Thymus (tissue), 11 donors: ENCODE results near the gene LRRN1. TPM values are rescaled to one million over a fixed set of nuclear protein-coding genes. Genes with fewer than 3 reads are reported as not detected.
"Not testable (repeated sequence)": the region's sequence is repeated elsewhere in the genome, so short reads cannot be mapped to it uniquely, and the experiment has no call there.

Source experiments
- DNase-seq, 9 donors: peaks; one replicate each; pipeline ENCODE4 v3.0.0-alpha.2; 2013; ENCODE audit warnings: low spot score in 9 of 9, low read depth in 6 of 9, missing footprints in 1 of 9
- H3K27ac ChIP-seq, 2 donors: one replicate each; pipeline ENCODE4 v1.5.1; 2013; ENCODE audit warnings: control low read depth in 1 of 2, low read depth in 1 of 2, low read length in 1 of 2, mild to moderate bottlenecking in 1 of 2, moderate library complexity in 1 of 2
- H3K27me3 ChIP-seq, 2 donors: one replicate each; pipeline ENCODE4 v1.5.1; 2013; ENCODE audit warnings: low read length in 1 of 2; ENCODE audit not compliant: control insufficient read depth in 2 of 2, insufficient read depth in 1 of 2
- H3K36me3 ChIP-seq, 2 donors: one replicate each; pipeline ENCODE4 v1.5.1; 2013; ENCODE audit warnings: low read length in 1 of 2, mild to moderate bottlenecking in 1 of 2, moderate library complexity in 1 of 2; ENCODE audit not compliant: control insufficient read depth in 2 of 2, insufficient read depth in 2 of 2
- H3K4me1 ChIP-seq, 2 donors: one replicate each; pipeline ENCODE4 v1.5.1; 2013; ENCODE audit warnings: low read length in 2 of 2; ENCODE audit not compliant: control insufficient read depth in 2 of 2, insufficient read depth in 2 of 2
- H3K4me3 ChIP-seq, 2 donors: one replicate each; pipeline ENCODE4 v1.5.1; 2013; ENCODE audit warnings: low read length in 2 of 2, control low read depth in 1 of 2, mild to moderate bottlenecking in 1 of 2
- H3K9me3 ChIP-seq, 2 donors: one replicate each; pipeline ENCODE4 v1.5.1; 2013; ENCODE audit warnings: low read length in 1 of 2, mild to moderate bottlenecking in 1 of 2; ENCODE audit not compliant: control insufficient read depth in 2 of 2, insufficient read depth in 1 of 2
- WGBS: extraction: QIAGEN DNeasy Blood & Tissue Kit; methylation state at CpG from one replicate; pipeline ENCODE4 v1.1.7; 2013; 5-methylcytosine and 5-hydroxymethylcytosine counted together
- polyA plus RNA-seq: library from polyadenylated mRNA; stranded (reverse); fragments of 200-250 nt; gene quantifications from one replicate; pipeline ENCODE4 v1.2.3, GENCODE V29; 2013
- total RNA-seq: library from RNA; stranded (reverse); fragments of 120-200 nt; gene quantifications from one replicate; pipeline ENCODE4 v1.2.4, GENCODE V29; 2013
- donor health status: healthy.

LRRN1 gene
- total and polyA plus RNA-seq, 2 donors, result 5.1 TPM

- Histone ChIP-seq H3K9me3 (no peaks in the 10 kb centered on the region), H3K36me3 (peaks cover 0 to 14% of the 10 kb centered on the region in 2 donors), H3K4me3 (no peak overlapping the region), H3K27me3 (no peaks in the 10 kb centered on the region), H3K27ac (no peak overlapping the region), H3K4me1 (no peaks in the 10 kb centered on the region)
- 98% methylated on average over 5 of the region's 5 CpGs for WGBS
- DNase-seq, result no peak
These were observed 18.6 kb downstream of the LRRN1 start for GRCh38 chr3:3817865-3818264.

- Histone ChIP-seq H3K27me3 (no peaks in the 10 kb centered on the region), H3K4me1 (no peaks in the 10 kb centered on the region), H3K36me3 (peaks cover 0 to 6% of the 10 kb centered on the region in 2 donors), H3K27ac (no peak overlapping the region), H3K9me3 (no peaks in the 10 kb centered on the region), H3K4me3 (no peak overlapping the region)
- 98% methylated on average over 4 of the region's 4 CpGs for WGBS
- no peak for DNase-seq
These were observed 22.5 kb downstream of the LRRN1 start for GRCh38 chr3:3821777-3822176.

GRCh38 chr3:3825035-3825434, 25.8 kb downstream of the LRRN1 start:
- H3K27ac ChIP-seq, result no peak overlapping the region
- H3K36me3 ChIP-seq, result peaks cover 0 to 3% of the 10 kb centered on the region in 2 donors
- H3K27me3 ChIP-seq, result no peaks in the 10 kb centered on the region
- DNase-seq, result no peak
- H3K4me3 ChIP-seq, result no peak overlapping the region
- no peaks in the 10 kb centered on the region for H3K9me3 ChIP-seq
- WGBS, result 98% methylated on average over 3 of the region's 3 CpGs
- H3K4me1 ChIP-seq, result no peaks in the 10 kb centered on the region

- H3K36me3 ChIP-seq, result peaks cover 0 to 3% of the 10 kb centered on the region in 2 donors
- WGBS, result 98% methylated on average over 4 of the region's 4 CpGs
- no peak overlapping the region for H3K27ac ChIP-seq
- DNase-seq, result no peak
- H3K27me3 ChIP-seq, result no peaks in the 10 kb centered on the region
- H3K4me3 ChIP-seq, result no peak overlapping the region
- H3K4me1 ChIP-seq, result no peaks in the 10 kb centered on the region
- no peaks in the 10 kb centered on the region for H3K9me3 ChIP-seq
These were observed 27.3 kb downstream of the LRRN1 start for GRCh38 chr3:3826521-3826920.

GRCh38 chr3:3827111-3827510, 27.9 kb downstream of the LRRN1 start:
- no peaks in the 10 kb centered on the region for H3K4me1 ChIP-seq
- 94% methylated on average over 1 of the region's 1 CpG for WGBS
- H3K27me3 ChIP-seq, result no peaks in the 10 kb centered on the region
- DNase-seq, result no peak
- H3K27ac ChIP-seq, result no peak overlapping the region
- H3K9me3 ChIP-seq, result no peaks in the 10 kb centered on the region
- H3K36me3 ChIP-seq, result no peaks in the 10 kb centered on the region
- no peak overlapping the region for H3K4me3 ChIP-seq

GRCh38 chr3:3828417-3828816, 29.2 kb downstream of the LRRN1 start:
- 93% methylated on average over 3 of the region's 3 CpGs for WGBS
- not testable (repeated sequence) for H3K4me1 ChIP-seq, H3K27ac ChIP-seq, H3K4me3 ChIP-seq, H3K27me3 ChIP-seq, DNase-seq, H3K9me3 ChIP-seq, H3K36me3 ChIP-seq

- H3K27me3 ChIP-seq, result no peaks in the 10 kb centered on the region
- H3K4me3 ChIP-seq, result no peak overlapping the region
- WGBS, result 79% methylated on average over 3 of the region's 3 CpGs
- no peak for DNase-seq
- no peaks in the 10 kb centered on the region for H3K4me1 ChIP-seq
- H3K36me3 ChIP-seq, result no peaks in the 10 kb centered on the region
- no peak overlapping the region for H3K27ac ChIP-seq
- H3K9me3 ChIP-seq, result peaks cover 0 to 8% of the 10 kb centered on the region in 2 donors
These were observed 37.6 kb downstream of the LRRN1 start for GRCh38 chr3:3836845-3837244.

- Histone ChIP-seq H3K9me3 (no peaks in the 10 kb centered on the region), H3K27ac (no peak overlapping the region), H3K4me1 (no peaks in the 10 kb centered on the region), H3K27me3 (no peaks in the 10 kb centered on the region), H3K4me3 (no peak overlapping the region), H3K36me3 (peaks cover 10 to 20% of the 10 kb centered on the region in 2 donors)
- 99% methylated on average over 2 of the region's 2 CpGs for WGBS
- no peak for DNase-seq
These were observed 43.1 kb downstream of the LRRN1 start for GRCh38 chr3:3842356-3842755.

- peaks cover 10 to 20% of the 10 kb centered on the region in 2 donors for H3K36me3 ChIP-seq
- H3K27ac ChIP-seq, result no peak overlapping the region
- DNase-seq, result no peak
- H3K27me3 ChIP-seq, result no peaks in the 10 kb centered on the region
- no peak overlapping the region for H3K4me3 ChIP-seq
- H3K9me3 ChIP-seq, result no peaks in the 10 kb centered on the region
- WGBS, result 94% methylated on average over 8 of the region's 8 CpGs
- no peaks in the 10 kb centered on the region for H3K4me1 ChIP-seq
These were observed 49.0 kb downstream of the LRRN1 start for GRCh38 chr3:3847994-3848922.
